GM21526 (cell line): Measurements from ENCODE around the gene KLHL14.

Source experiments
- ATAC-seq: cut with Tn5 transposase; IDR thresholded peaks from one replicate; pipeline ENCODE4 v1.9.1; 2021; ENCODE audit warnings: moderate library complexity; ENCODE audit not compliant: unreplicated experiment, low FRiP score

Gene KLHL14

DNA sequence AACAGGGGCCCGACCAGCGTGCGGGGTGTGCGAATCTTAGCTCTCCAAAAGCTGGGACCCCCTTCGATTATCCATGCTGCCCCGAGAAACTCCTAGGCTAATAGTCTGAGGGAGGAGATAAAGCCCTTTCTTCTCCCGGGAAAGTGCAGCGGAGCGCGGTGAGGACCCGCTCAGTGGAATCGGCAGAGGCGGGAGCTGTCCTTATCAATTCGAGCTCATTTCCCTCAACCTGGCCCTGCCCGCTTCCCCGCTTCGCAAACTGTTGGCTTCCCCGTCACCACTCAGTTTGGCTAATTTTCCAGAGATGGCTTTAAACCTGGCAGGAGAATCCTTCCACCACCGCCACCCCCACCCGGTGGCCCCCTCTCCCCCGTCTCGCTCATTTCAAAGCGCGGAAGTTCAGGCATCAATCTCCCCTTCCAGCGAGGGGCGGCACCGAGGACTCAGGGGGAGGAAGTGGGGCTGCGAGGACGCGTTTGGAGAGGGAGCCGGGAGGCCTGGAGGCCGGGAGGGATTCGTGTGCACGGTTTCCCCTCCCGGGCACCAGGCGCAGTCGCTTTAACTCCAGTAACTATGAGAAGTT, 1.6 kb downstream of the KLHL14 start:
- no peak for ATAC-seq

DNA sequence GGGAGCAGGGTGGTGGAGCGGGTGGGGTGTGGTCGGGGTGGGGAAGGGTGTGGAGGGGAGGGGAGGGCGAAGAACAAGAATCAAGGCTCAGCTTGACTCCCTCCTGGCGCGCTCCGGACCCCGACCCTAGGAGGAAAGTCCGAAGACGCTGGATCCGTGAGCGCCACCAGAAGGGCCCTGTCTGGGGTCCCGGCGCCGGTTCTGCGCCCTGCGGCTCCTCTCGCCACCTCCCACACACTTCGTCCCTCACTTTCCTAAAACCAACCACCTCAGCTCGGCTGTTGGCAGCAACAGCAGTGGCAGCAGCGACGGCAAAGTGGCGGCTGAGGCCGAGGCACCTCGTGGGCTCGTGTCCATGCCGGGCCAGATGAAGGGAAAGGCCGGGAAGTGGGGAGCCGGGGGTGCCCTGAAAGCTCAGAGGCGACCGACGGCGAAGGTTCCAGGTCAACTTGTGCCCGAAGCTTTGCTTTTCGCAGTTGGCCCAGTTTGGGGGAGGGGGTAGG, 2.1 kb downstream of the KLHL14 start:
- no peak for ATAC-seq

GRCh38 chr18:32770054-32770665, 2.7 kb downstream of the KLHL14 start:
- no peak for ATAC-seq

- ATAC-seq = no peak
Measured at GRCh38 chr18:32769586-32770053, 3.2 kb downstream of the KLHL14 start.

DNA sequence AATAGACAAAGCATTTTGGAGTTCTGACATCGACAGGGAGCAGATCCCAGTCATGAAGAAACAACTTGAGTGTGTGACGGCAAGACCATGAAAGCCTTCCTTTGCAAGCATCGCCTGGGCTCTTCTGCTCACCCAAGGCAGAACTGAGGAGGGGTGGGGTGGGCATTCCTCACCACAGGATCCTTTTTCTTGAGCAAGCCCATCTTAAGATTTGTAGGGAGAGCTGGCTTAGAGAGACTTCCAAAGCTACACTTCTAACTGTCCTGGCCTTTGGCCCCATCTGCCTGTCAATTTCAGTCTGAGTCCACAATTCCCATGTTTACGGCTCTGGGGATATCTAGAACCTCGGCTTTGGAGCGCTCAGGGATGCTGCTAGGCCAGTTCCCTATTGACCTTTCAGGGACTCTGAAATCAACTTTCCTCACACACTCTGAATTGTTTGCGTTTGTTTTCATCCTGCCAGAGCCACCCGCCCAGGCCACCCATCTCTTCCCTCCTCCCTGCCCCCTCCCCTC, 3.7 kb downstream of the KLHL14 start:
- no peak for ATAC-seq

DNA sequence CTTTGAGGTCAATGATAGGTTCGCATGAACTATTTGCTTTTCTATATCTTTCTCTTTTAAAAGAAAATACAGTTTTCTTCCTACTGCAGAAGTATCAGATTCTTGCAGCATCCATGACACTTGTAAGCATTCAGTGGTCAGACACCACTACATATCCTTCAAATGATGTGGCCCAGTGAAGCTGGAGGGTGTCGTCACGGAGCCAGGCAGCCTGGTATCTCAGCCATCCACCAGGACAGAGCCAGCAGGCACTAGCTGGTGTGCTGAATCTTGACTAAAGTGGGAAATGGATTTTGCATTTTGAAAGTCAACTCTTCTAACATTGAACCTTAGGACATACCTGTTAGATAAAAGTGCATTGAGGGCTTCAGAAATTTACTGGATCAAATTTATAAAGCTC, 5.4 kb downstream of the KLHL14 start:
- ATAC-seq = no peak

GRCh38 chr18:32764611-32765244, 8.1 kb downstream of the KLHL14 start:
- no peak for ATAC-seq

- no peak for ATAC-seq
Measured at GRCh38 chr18:32763293-32763692, 9.5 kb downstream of the KLHL14 start.

GRCh38 chr18:32761231-32761630, 11.6 kb downstream of the KLHL14 start:
- no peak for ATAC-seq

DNA sequence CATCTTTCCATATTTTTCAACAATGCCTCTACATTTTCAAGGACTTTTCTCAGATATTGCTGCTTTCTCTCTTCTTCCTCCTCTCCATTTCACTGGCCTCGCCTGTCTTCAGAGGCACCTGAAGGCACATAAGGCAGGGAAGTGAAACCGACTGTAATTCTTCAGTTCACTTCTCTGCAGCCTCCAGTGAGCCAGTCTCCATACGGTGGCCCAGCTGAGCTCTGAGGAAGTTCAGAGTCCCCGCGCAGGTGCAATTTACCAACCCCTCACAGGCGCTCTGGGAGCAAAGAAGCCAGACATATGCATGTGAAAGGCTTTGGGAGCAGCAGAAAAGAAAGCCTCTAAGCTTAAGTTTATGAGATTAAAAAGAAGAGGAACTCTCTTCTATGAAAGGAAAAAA, 12.4 kb downstream of the KLHL14 start:
- ATAC-seq = peak; percentile 99

GRCh38 chr18:32759611-32760167, 13.1 kb downstream of the KLHL14 start:
- ATAC-seq = no peak

- ATAC-seq = no peak
Measured at GRCh38 chr18:32754508-32755263, 18.1 kb downstream of the KLHL14 start.

DNA sequence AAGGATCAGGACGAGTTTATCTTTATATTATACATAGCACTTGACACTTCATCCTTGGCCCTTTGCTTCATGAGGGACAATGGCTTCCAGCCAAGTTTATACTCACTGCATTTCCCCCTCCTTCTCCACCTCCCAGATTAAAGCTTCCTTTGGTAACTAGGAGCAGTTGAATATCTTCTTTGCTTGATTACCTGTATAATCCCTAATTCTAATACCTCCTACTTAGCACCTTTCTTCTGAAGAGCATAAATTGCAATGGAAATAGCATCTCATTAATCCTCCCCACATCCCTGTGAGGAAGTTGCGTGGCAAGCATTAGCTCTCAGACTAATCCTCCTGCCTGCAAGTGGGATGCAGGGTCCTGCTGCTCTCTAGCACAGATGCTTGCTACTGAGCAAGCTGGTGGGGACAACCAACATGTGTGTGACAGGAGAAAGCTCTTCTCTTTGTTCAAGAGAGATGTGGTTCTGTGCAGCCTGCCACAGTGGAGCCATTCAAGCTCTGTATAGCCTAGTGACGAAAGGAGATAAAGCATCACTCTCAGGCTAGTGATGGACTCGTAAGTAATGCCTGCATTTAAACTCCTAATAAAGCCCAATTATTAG, 19.1 kb downstream of the KLHL14 start:
- ATAC-seq = no peak

DNA sequence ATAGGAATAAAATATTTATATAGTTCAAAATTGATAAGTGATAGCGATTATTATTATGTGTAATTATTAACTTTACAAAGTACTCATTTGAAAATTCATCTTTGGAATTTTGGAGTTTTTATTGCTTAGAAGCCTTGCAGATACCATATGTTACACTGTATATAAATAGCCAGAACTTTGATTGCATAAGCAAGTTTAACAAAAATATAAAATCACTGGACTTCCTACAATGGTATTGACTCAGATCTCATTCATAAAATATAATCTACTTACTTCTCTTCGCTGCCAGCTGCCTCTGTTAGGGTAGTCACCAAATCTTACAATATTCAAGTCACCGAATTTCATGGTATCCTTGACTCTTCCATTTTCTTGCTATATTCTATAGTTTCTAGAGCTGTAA, 22.5 kb downstream of the KLHL14 start:
- no peak for ATAC-seq

DNA sequence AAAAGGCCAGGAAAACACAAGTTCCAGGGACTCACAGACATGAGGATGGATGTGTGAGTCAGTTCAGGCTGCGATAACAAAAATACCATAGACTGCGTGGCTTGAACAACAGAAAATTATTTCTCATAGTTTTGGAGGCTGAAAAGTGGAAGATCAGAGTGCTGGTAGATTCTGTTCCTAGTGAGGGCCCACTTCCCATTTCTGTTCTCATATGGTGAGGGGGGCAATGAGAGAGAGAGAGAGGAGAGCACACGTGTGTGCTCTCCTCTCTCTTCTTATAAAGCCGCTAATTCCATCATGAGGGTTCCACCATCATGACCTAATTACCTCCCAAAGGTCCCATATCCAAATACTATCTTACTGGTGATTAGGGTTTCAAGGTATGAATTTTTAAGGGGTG, 23.0 kb downstream of the KLHL14 start:
- ATAC-seq = no peak

- ATAC-seq = no peak
Measured at GRCh38 chr18:32742579-32742978, 30.2 kb downstream of the KLHL14 start.

GRCh38 chr18:32735781-32736180, 37.0 kb downstream of the KLHL14 start:
- no peak for ATAC-seq

GRCh38 chr18:32734442-32734841, 38.4 kb downstream of the KLHL14 start:
- no peak for ATAC-seq

DNA sequence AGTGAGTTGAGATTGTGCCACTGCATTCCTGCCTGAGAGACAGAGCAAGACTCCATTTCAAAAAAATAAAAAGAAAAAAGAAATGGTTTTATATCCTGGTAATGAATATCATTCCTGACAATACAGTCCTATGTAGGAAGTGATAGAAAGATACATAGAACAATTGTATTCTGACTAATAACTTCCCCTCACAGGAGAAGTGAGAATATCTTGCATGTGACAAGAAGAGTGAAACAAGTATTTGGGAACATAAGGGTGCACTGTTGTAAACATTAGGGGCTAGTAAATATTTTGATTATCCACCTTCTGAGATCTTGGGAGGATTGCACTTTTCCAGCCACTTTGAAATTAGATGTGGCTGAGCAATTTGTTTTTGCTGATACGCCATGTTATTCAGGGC, 40.7 kb downstream of the KLHL14 start:
- no peak for ATAC-seq

DNA sequence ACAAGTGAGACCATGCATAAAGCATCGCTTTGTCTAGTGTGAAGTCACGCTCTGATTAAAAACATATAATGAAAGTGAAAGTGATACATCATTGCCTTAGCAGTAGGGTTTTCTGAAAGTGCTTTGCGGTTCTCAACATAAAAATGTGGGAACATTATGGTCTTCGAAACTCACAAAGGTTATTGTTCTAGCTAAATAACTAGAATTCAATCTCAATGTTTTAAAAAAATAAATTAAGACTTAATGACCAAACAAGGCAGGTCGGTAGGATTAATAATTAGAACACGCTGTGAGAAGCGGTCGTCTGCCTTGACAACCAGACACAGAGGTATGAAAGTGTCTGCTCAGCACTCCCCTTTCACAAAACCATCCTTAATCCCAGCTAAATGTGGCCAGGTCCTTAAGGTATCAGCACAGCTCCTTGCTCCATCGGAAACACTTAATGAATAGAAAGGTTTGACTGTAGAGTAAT, 42.2 kb downstream of the KLHL14 start:
- ATAC-seq = peak; percentile 94
